OCI-LY3 (cell line): ENCODE results near the gene LBX2.

Experiments
- H2AFZ ChIP-seq: fragments of 200-600, 300-600 bp; shearing (Covaris generic); 2 replicates; pipeline ENCODE4 v1.6.0; 2014; ENCODE audit warnings: antibody characterized with exemption, low read depth, low read length
- H3K27ac ChIP-seq: fragments of 200-600, 300-600 bp; sonication (generic); 2 replicates; pipeline ENCODE4 v1.5.1; 2014; ENCODE audit warnings: mild to moderate bottlenecking, low read length, moderate library complexity, mixed read lengths
- H3K27me3 ChIP-seq: fragments of 200-600, 300-600 bp; sonication (generic); 2 replicates; pipeline ENCODE4 v1.6.1; 2014; ENCODE audit warnings: low read depth, low read length, mixed read lengths
- H3K36me3 ChIP-seq: fragments of 200-600, 300-600 bp; sonication (generic); replicated peaks from 2 replicates; pipeline ENCODE3; 2014; ENCODE audit warnings: low read depth, low read length, mixed read lengths
- H3K4me1 ChIP-seq: fragments of 300-600, 200-600 bp; sonication (generic); 2 replicates; pipeline ENCODE4 v1.6.1; 2014; ENCODE audit warnings: low read length, mixed read lengths
- H3K4me2 ChIP-seq: fragments of 200-600, 300-600 bp; sonication (generic); 2 replicates; pipeline ENCODE4 v1.6.1; 2014; ENCODE audit warnings: low read length, mixed read lengths
- H3K4me3 ChIP-seq: fragments of 300-600, 200-600 bp; sonication (generic); 2 replicates; pipeline ENCODE4 v1.5.1; 2014; ENCODE audit warnings: antibody characterized with exemption, mild to moderate bottlenecking, low read length, moderate library complexity
- H3K79me2 ChIP-seq: fragments of 300-600, 200-600 bp; shearing (Covaris generic); 2 replicates; pipeline ENCODE4 v1.6.1; 2014; ENCODE audit warnings: mild to moderate bottlenecking, low read length, mixed read lengths
- H3K9ac ChIP-seq: fragments of 300-600, 200-600 bp; shearing (Covaris generic); 2 replicates; pipeline ENCODE4 v1.6.0; 2014; ENCODE audit warnings: mild to moderate bottlenecking, low read length, moderate library complexity
- H3K9me3 ChIP-seq: fragments of 200-600, 300-600 bp; shearing (Covaris generic); 2 replicates; pipeline ENCODE4 v1.6.1; 2014; ENCODE audit warnings: low read length, mixed read lengths; ENCODE audit not compliant: insufficient read depth
- H4K20me1 ChIP-seq: fragments of 200-600, 300-600 bp; sonication (generic); 2 replicates; pipeline ENCODE4 v1.6.1; 2016; ENCODE audit warnings: low read length, mixed read lengths; ENCODE audit not compliant: insufficient read depth
- EZH2phosphoT487 ChIP-seq: fragments of 200-600 bp; shearing (Covaris generic); IDR thresholded peaks from 2 replicates; pipeline ENCODE4 v1.6.1; 2018; ENCODE audit warnings: antibody characterized with exemption, mixed run types, low read depth
- TF ChIP-seq, protein P1 (sequence below): fragments of 200-600, 300-600 bp; sonication (generic); IDR thresholded peaks from 2 replicates; pipeline ENCODE4 v1.5.1; 2014; ENCODE audit warnings: antibody characterized with exemption, low read length, low read depth

The LBX2 gene

DNA sequence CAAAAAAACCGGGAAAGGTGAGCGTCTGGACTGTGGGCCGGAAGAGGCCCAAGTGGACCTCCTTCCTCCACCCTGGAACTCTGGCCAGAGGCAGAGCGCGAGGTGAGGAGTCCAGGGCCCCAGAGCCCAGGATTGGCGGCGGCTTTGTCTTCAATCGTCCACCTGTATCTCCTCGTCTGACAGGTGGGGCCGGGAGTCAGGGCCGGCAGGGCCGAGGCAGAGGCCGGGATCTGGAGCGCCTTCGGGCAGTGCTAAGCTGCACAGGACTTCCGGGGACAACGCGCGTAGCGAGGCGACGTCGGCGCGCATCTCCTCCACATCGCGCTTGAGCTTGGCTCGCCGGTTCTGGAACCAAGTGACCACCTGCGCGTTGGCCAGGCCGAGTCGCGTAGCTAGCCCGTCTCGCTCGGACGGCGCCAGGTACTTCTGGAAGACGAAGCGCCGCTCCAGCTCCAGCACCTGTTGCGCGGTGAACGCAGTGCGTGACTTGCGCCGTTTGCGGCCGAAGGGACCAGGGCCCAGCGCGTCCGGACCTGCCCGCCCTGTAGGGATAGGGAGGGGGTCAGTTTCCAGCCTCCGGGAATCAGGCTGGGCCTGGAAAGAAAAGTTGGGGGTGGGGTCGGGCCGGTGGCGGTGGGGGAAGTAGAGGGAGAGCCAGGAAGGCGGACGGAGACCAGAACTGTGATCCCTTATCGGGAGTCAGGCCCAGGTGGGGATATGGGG is 1.5 kb downstream of the LBX2 start:
- H4K20me1 ChIP-seq: no peaks in the 10 kb centered on the region
- H2AFZ ChIP-seq: no peak overlapping the region
- no peaks in the 10 kb centered on the region for H3K79me2 ChIP-seq
- no peak overlapping the region for H3K4me2 ChIP-seq
- H3K9ac ChIP-seq: no peak overlapping the region
- H3K9me3 ChIP-seq: no peaks in the 10 kb centered on the region
- no peaks in the 10 kb centered on the region for H3K4me1 ChIP-seq
- H3K4me3 ChIP-seq: no peak overlapping the region
- H3K27ac ChIP-seq: no peak overlapping the region
- peaks cover 4% of the 10 kb centered on the region for H3K36me3 ChIP-seq
- no peaks in the 10 kb centered on the region for H3K27me3 ChIP-seq
- TF ChIP-seq, protein P1, sequence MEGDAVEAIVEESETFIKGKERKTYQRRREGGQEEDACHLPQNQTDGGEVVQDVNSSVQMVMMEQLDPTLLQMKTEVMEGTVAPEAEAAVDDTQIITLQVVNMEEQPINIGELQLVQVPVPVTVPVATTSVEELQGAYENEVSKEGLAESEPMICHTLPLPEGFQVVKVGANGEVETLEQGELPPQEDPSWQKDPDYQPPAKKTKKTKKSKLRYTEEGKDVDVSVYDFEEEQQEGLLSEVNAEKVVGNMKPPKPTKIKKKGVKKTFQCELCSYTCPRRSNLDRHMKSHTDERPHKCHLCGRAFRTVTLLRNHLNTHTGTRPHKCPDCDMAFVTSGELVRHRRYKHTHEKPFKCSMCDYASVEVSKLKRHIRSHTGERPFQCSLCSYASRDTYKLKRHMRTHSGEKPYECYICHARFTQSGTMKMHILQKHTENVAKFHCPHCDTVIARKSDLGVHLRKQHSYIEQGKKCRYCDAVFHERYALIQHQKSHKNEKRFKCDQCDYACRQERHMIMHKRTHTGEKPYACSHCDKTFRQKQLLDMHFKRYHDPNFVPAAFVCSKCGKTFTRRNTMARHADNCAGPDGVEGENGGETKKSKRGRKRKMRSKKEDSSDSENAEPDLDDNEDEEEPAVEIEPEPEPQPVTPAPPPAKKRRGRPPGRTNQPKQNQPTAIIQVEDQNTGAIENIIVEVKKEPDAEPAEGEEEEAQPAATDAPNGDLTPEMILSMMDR: no peak
- no peak for TF ChIP-seq EZH2phosphoT487

DNA sequence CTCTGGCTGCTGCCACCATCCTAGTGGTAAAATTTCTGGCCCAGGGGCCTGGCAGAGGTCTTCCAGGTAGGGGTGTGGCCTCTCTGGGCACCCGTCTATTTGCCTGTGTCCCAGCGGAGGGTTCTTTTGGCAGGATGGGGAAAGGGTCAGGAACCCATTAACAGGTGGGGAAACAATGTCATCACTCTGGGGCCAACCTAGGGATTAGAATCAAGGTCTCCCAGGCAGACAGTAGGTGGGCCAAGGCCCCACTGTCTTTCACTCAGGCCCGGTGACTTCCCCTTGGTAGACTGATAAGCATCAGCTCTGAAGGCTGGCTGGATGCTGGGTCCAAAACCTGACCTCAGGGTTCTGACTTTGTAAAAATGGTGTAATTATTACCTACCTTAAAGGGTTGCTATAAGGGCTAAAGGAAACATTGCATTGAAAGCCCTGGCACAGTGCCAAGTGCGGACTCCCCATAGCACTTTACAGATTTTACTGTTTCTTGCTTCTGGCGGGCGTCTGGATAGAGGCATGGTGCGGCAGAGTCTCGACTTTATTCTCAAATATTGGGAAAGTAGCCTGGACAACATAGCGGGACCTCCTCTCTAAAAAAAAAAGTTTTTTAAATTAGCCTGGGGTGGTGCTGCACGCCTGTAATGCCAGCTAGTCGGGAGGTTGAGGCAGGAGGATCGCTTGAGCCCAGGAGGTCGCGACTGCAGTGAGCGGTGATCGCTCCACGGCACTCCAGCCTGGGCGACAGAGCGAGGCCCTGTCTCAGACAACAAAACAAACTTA is 2.2 kb downstream of the LBX2 start:
- H3K9me3 ChIP-seq: no peaks in the 10 kb centered on the region
- no peak overlapping the region for H3K4me3 ChIP-seq
- H3K36me3 ChIP-seq: peaks cover 4% of the 10 kb centered on the region
- no peak overlapping the region for H3K4me2 ChIP-seq
- H4K20me1 ChIP-seq: no peaks in the 10 kb centered on the region
- no peaks in the 10 kb centered on the region for H3K79me2 ChIP-seq
- no peak overlapping the region for H2AFZ ChIP-seq
- TF ChIP-seq EZH2phosphoT487: no peak
- TF ChIP-seq, protein P1: no peak
- no peaks in the 10 kb centered on the region for H3K4me1 ChIP-seq
- H3K27me3 ChIP-seq: no peaks in the 10 kb centered on the region
- no peak overlapping the region for H3K9ac ChIP-seq
- H3K27ac ChIP-seq: no peak overlapping the region

DNA sequence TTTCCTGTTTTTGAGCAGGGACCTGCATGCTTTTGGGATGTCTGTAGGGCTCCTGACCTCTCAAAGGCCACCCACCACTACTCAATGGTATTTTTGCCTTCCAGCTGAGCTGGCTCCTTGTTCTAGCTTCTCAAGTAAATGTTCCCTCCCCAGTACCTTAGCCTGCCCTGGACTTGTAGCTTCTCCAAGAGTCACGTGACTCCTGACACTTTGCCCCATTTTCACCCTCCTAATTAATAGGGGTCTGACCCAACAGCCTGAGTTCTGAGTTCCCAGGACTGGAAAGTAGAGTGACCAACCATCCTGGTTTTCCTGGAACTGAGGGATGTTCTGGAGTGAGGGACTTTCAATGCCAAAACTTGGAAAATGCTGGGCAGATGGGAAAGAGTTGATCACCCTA is 4.0 kb downstream of the LBX2 start:
- Histone ChIP-seq H3K9me3 (no peaks in the 10 kb centered on the region), H3K9ac (no peak overlapping the region), H3K4me2 (no peak overlapping the region), H3K4me3 (no peak overlapping the region), H2AFZ (no peak overlapping the region), H3K36me3 (peaks cover 17% of the 10 kb centered on the region), H3K79me2 (no peaks in the 10 kb centered on the region), H3K4me1 (no peaks in the 10 kb centered on the region), H4K20me1 (no peaks in the 10 kb centered on the region), H3K27me3 (no peaks in the 10 kb centered on the region), H3K27ac (no peak overlapping the region)
- TF ChIP-seq, protein P1: no peak
- TF ChIP-seq EZH2phosphoT487: no peak

DNA sequence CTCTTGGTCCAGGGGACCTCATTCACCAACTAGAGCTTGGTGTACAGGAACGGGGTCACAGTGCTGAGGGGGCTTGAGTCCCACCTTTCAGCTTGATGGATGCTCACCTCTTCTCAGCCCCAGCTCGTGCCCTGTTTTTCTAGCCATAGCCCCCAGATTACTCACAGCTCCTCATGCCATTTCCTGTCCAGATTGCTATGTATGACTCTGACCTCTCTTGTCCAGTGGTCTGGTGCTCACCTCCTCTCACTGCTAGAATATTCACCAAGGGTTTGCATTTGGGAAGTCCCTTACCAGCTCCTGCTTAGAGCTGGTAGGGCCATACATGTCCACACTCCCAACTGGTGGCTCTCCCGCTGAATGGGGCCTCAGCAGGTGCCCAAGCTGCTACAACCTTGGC is 5.9 kb downstream of the LBX2 start:
- no peak for TF ChIP-seq EZH2phosphoT487
- TF ChIP-seq, protein P1: no peak
- Histone ChIP-seq H3K4me1 (no peaks in the 10 kb centered on the region), H3K4me3 (no peak overlapping the region), H3K79me2 (no peaks in the 10 kb centered on the region), H3K4me2 (no peak overlapping the region), H3K27me3 (no peaks in the 10 kb centered on the region), H4K20me1 (no peaks in the 10 kb centered on the region), H3K27ac (no peak overlapping the region), H3K36me3 (peaks cover 17% of the 10 kb centered on the region), H3K9ac (no peak overlapping the region), H2AFZ (no peak overlapping the region), H3K9me3 (no peaks in the 10 kb centered on the region)
